ENCODE results near the gene RASGRF1.
A peak's percentile ranks its signal among the peaks of the same experiment; 100 is the strongest.

The RASGRF1 gene

GRCh38 chr15:79032656-79033055 is 57.9 kb downstream of the RASGRF1 start:
- no peak for TF ChIP-seq CEBPB (IDR thresholded peaks at IDR 0.05)
- no peak for TF ChIP-seq REST (IDR thresholded peaks at IDR 0.05; ENCODE audit: low read depth)

- TF ChIP-seq EP300 (IDR thresholded peaks at IDR 0.05; ENCODE audit: borderline replicate concordance) = no peak
- no peak for TF ChIP-seq NFIC (IDR thresholded peaks at IDR 0.05)
- no peak for TF ChIP-seq USF1 (IDR thresholded peaks at IDR 0.05)
- no peak for TF ChIP-seq ZBTB7A (IDR thresholded peaks at IDR 0.05; ENCODE audit: low read depth)
- TF ChIP-seq EGR1 (IDR thresholded peaks at IDR 0.05) = no peak
- TF ChIP-seq CREB1 (IDR thresholded peaks at IDR 0.05; ENCODE audit: low read depth) = no peak
- TF ChIP-seq REST (IDR thresholded peaks at IDR 0.05; ENCODE audit: low read depth) = no peak
- TF ChIP-seq CEBPB (IDR thresholded peaks at IDR 0.05) = no peak
- TF ChIP-seq YY1 (IDR thresholded peaks at IDR 0.05; ENCODE audit: low read depth) = no peak
- no peak for TF ChIP-seq TCF12 (IDR thresholded peaks at IDR 0.05; ENCODE audit: low read depth)
- TF ChIP-seq MAX (IDR thresholded peaks at IDR 0.05) = no peak
- TF ChIP-seq FOXM1 (IDR thresholded peaks at IDR 0.05; ENCODE audit: borderline replicate concordance, low read depth) = no peak
- no peak for TF ChIP-seq RAD21 (IDR thresholded peaks at IDR 0.05; ENCODE audit: low read depth)
- TF ChIP-seq TEAD4 (IDR thresholded peaks at IDR 0.05) = no peak
- TF ChIP-seq TAF1 (IDR thresholded peaks at IDR 0.05; ENCODE audit: low read depth) = no peak
Observed at GRCh38 chr15:79031821-79032220, 58.8 kb downstream of the RASGRF1 start.

- TF ChIP-seq MAX (IDR thresholded peaks at IDR 0.05) (no peak), RAD21 (IDR thresholded peaks at IDR 0.05; ENCODE audit: low read depth) (no peak), YY1 (IDR thresholded peaks at IDR 0.05; ENCODE audit: low read depth) (no peak), REST (IDR thresholded peaks at IDR 0.05; ENCODE audit: low read depth) (peak; percentile 30; the same call in 1 of the 2 replicates)
Observed at GRCh38 chr15:79031201-79031600, 59.4 kb downstream of the RASGRF1 start.

- TF ChIP-seq EGR1 (IDR thresholded peaks at IDR 0.05) (no peak), CREB1 (IDR thresholded peaks at IDR 0.05; ENCODE audit: low read depth) (no peak), FOXM1 (IDR thresholded peaks at IDR 0.05; ENCODE audit: borderline replicate concordance, low read depth) (no peak), MAX (IDR thresholded peaks at IDR 0.05) (no peak), CEBPB (IDR thresholded peaks at IDR 0.05) (no peak), EP300 (IDR thresholded peaks at IDR 0.05; ENCODE audit: borderline replicate concordance) (no peak), YY1 (IDR thresholded peaks at IDR 0.05; ENCODE audit: low read depth) (no peak), USF1 (IDR thresholded peaks at IDR 0.05) (no peak), TCF12 (IDR thresholded peaks at IDR 0.05; ENCODE audit: low read depth) (no peak), REST (IDR thresholded peaks at IDR 0.05; ENCODE audit: low read depth) (no peak), TEAD4 (IDR thresholded peaks at IDR 0.05) (no peak)
Observed at GRCh38 chr15:79030470-79030869, 60.1 kb downstream of the RASGRF1 start.
